HK-2 (cell line): Measurements from ENCODE around the gene KCNJ15.
"Not testable (repeated sequence)": the region's sequence is repeated elsewhere in the genome, so short reads cannot be mapped to it uniquely, and the experiment has no call there.

Experiments
- DNase-seq: peaks from one replicate; pipeline ENCODE4 v3.0.0-alpha.2; 2018; ENCODE audit not compliant: unreplicated experiment

The KCNJ15 gene

DNA sequence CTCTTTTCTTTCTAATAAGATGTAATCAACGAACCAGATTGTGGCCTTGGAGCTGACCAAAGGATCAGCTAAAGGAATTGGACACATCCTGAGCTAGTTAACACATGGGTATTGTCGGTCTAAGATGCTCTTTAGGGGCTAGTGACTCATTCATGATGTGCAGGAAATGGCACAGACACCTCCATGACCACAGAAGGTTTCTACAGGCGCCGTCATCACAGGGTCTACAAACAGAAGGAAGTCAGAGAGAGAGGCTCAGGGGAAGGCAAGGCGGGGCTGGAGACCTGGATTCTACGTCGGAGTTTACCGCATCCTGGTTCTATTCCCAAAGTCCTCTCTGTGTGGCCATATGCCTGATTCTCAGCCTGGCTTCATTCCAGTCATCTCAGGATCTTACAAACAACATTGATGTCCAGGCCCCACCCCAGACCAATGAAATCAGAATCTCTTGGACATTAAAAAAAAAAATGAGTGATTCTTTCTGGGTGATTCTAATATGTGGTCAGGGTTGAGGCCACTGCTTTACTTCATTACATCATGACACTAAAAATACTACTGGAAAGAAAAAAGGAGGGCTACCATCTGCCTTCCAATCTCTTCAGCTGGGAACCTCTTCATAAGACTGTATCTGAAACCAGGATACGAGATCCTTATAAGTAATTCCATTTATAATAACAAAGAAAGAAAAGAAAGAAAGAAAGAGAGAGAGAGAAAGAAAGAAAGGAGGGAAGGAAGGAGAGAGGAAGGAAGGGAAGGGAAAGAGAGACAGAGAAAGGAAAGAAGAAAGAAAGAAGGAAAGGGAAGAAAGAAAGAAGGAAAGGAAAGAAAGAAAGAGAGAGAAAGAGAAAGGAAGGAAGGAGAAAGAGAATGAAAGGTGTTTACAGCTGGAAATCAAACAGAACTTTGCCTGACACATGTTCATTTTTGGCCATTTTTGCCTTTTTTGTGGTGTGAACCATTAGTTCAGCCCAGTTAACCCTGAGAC is 11.6 kb upstream of the KCNJ15 start:
- DNase-seq = peak; percentile 75

DNA sequence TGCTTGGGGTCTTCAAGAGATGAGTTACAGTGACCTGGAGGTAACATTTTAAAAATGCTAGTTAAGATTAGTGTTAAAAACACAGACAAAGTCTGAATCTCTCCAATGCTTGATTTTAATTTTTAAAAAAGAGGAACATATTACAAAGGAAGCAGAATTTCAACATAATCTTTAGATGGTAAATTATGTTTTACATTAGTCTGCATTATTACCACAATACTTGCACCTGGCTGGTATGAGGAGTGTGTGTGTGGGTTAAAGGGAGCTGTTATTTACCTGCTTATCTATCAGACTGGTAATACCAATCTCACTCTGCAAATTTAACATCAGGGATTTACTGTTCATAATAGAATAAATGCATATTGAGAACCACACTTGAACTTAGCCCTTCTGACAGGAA is 10.3 kb upstream of the KCNJ15 start:
- DNase-seq = no peak

DNA sequence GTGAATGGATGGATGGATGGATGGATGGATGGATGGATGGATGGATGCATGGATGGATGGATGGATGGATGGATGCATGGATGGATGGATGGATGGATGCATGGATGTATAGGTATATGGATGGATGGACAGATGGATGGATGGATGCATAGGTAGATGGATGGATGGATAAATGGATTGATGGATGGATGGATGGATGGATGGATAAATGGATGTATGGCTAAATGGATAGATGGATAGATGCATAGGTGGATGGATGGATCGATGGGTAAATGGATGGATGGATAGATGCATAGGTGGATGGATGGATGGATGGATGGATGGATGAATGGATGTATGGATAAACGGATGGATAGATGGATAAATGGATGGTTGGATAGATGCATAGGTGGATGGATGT is 9.7 kb upstream of the KCNJ15 start:
- DNase-seq = not testable (repeated sequence)

DNA sequence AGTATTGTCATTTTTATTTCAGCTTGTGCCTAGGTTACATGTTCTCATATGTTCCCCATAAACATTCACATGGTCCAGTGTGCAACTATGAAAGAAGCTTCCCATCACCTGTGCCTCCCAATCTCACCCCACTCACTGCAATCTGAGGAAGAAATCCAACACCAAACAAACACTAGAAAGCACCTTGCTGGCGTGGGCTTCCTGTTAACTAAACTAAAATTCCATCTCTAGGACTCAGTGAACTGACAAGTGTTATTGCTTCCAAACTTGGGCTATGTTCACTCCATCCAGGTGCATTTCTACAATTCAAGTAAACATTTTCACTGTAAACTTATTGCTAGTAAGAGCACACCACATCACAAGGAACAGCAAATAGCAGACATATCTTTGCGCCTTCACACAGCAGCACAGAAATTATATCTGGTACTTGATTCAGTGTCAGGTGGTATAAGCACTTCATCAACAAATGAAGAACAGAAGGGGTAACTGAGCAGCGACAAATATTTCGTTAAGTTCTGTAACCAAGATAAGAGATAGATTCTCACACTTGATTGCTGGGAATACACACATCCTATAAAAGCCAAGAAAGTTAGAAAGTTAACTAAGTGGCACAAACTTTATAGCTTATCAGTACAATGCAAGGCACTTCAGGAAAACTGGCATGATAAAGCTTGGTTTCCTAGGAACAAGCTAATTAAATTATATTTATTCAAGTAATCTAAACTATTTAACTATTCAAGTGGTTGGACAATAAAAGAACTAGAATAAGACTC is 8.9 kb upstream of the KCNJ15 start:
- DNase-seq = no peak

DNA sequence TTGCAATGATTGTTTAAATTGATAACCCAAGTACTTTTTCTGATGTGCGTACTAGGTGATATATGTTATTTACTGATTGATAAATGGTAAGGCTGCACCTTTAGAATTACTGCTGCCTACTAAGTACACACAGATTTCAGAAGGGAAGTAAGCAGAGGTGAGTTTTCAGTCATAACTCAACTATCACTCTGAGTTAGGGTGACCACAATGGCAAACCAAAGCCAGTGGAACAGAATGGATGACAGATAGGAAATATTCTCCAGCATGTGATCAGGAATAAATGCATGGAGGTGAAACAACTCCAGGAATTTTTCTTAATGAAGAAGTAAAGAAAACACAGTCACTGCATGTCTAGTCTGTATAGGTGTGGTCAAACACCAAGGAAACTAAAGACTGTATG is 7.5 kb upstream of the KCNJ15 start:
- DNase-seq = no peak

DNA sequence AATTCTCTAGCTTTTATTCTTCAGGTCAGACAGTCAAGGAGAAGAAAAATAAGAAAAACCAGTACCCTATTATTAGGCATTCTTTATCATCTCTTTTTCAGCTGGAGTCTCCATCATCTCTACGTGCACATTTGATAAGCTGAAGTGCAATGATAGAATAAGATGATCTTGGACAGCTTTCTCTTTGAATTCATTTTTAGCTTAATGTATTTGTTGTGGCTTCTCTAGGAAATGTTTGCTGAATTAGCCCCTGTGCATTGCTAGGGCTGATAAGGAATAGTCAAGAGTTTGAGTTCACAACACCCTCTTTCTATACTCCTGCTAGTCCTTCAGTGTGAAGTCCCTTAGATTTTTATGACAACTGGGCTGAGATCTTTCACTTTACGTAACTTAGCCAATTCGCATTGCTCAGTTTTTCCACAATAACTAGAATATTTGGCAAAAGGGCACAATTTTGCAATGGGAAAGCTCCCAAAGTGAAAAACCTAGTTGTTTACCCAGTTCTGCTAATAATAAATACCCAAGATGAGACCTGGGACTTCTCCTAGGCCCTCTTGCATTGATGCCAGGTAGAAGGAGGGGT is 7.0 kb upstream of the KCNJ15 start:
- no peak for DNase-seq

DNA sequence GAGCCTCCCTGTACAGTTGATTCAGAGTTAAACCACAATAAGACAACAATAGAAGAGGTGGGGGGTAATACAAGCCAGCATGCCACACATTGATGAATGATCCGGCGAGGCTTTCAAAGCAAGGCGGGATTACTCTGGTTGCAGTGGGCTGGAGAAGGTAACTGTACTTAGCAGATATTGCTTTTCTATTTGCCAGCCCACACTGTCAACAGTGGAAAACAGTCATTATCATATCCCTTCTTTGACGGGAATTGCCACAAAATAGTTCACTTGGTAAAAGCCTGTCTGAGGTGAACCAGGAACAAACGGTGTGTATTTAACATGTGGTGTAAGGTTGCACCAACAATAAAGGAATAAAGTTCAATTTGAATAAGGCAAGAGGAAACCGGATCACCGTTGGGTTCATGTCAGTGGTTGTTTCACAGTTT is 5.8 kb upstream of the KCNJ15 start:
- no peak for DNase-seq

DNA sequence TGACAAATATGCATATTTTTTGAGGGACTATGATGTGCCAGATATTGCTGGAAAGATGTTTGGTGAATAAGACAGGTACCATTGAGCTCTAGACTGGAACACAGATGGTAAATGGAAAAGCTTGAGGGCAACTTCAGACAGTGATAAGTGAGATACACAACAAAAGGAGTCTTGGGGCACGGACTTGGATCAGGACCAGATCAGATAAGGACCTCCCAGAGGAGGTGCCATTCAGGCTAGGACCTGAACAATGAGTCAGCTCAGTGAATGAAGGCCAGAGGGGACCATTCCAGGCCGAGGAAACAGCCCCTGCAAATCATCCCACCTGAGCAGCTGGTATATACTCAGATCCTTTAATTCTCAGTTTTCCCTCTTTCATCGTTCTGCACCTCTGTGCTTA is 1.8 kb upstream of the KCNJ15 start:
- no peak for DNase-seq

DNA sequence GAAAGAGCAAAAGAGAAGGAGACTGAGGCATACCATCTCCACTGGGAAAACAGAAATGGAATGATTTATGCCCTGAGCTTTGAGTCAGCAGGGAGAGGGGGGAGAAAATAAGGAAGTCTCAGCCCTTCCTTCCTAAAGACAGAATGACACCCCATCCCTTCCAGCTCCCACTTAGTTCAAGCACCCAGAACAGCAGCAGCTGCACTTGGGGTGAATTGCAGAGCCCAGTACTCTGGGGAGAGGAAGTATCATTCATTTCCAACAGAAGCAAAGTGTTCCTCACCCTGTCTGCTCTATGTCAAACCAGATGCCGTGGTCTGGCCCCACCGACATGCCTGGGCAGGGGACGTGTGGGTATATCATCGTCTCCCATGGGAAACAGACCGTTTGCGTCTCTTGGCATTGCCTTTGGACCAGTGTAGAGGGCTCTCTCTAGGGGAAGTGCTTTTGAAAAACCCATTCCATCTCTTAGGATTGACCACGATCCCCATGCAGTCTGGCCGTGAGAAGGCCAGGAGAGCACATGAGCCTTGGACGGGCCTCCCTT is 1.1 kb upstream of the KCNJ15 start:
- DNase-seq = no peak

DNA sequence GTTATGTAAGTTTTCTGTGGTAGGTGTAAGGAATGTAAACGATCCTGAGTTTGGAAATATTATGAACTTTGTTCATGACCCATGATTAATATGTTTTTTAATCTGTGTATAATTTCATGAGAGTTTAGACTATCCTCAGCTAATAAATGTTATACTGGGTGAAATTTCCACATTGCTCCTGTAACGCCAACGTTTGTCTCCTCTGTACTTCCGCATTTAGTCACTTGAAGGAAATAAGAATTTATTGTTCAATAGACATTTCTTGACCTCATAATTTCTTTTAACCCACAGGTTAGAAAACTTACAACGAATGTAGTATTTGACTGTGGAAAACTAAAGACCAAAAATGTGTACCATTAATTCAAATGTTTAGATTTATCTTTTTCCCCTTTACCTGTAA is 876 bp downstream of the KCNJ15 start:
- no peak for DNase-seq

DNA sequence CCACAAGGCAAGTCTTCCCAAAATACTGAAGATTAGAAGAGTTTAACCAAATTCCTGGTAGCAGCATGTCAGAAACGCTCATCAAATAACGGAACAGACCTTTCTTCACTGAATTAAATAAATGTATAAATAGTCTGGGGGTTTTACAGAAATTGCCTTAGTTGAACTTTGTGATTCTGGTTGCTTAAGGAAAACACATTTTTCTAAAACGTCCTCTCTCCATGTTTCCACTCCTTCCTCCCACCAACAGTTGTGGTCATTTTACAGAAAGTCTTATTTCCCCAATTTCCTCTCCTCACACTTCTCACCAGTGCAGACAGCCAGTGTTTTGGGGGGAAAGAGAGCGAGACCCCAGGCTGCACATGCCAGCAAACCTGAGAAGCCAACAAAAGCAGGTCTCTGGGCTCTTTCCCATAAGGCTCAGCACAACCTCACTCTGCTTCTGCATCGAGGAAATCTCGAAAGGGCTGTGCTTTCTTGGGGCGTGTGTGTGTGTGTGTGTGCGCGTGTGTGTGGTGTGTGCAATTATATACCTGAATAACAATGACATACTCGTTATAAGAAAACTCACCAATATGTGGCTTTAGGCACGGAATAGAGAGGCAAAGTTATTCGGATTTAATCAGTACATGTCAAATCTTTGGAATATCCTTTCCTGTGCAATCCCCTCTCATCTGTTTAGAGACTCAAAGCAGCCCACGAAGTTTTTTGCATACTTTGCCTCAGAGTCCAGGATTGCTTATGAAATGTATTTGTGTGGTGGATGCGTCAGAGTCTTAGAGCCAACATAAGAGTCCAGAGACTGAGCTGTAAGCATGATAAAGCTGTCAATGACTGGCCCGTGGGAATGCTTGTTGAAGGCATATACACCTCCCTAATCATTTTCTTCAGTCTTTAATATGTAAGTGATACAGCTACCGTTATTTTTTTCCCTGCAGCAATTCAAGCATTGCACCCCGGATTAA is 2.0 kb downstream of the KCNJ15 start:
- DNase-seq = no peak

DNA sequence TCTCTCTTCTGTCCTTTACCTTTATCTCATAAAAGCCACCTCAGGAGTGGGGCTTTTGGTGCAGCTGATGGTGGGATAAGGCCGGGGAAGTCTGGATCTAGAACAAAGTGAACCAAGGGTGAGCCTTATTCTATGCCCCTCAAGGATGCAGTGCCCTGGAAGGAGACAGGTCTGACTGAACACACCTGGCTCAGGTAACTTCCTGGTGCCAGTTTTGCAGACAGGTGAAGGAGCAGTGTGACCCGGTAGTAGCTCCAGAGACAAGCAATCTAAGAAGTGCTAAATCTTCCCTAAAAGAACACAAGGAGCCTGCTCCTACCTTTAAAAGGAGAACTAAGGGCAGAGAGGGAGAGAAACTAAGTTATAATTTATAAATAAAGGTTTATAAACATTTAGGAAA is 2.9 kb downstream of the KCNJ15 start:
- DNase-seq = no peak

DNA sequence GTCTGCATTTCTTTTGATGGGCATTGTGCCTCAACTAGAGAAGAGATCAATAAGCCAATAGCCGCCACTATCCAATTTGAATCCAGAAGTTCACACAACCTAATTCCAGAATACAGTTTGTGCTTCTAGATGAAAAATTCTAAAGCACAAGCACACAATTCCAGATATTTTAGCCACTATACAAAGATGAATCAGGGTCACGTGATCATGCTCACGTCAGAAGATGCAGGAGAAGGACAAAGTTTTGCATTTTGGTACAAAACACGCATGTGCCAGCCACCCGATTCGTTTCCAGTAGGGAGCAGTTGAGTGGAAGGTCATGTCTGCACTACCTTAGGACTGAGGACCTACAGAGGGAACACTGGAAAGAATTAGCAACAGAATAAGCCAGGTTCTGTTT is 3.6 kb downstream of the KCNJ15 start:
- DNase-seq = no peak

DNA sequence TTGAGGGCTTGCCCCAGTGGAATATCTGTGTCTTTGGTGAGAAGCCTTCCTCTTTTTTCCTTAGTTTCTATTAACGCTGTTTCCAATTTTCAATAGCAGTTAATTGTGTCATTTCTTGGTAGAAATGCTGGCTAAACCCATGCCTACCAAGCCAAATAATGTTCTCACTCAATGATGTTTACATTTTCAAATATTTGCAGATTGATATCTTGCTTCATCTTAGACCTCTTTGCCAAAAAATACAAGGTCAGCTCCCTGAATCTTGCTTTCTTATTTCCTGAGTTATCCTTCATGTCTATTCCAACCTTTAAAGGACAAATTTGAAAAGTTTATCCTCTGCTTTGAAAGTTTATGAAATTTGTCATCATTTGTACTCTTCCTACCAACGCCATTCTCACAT is 5.1 kb downstream of the KCNJ15 start:
- DNase-seq = no peak

DNA sequence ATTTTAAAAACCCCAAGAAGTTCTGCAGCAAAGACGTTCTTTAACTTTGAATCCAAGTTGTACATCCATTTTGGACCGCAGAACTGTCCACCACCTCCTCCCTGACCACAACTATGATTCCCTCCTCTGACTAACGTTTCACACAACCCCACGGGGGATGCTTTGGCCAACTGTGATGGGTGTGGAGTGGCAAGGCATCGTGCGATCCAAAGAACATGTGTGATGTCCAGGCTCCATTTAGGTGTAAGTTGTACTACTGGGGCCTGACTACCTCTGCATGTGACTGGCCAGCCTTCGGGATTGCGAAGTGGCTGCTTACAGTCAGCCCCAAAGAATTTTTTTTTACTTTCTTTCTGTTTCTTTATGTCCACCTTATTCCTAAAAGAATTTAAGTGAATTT is 6.7 kb downstream of the KCNJ15 start:
- DNase-seq = peak; percentile 30

DNA sequence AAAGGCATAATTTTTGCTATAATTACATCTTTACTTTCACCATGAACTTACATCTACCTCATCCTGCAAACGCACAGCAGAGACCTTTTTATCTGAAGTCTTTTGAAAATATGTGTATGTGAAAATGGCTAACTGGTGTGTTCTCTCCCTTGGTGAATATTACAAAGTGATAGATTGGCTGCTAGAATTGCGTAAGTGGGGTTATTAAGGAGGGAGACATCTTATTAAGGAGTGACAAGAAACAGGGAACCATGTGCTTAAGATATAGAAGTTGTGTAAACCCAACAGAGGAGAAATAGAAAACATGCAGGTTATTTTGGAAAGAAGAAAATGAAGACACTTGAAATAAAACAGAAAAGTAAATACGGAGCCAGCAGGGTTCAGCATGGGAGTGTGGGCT is 7.8 kb downstream of the KCNJ15 start:
- DNase-seq = no peak

DNA sequence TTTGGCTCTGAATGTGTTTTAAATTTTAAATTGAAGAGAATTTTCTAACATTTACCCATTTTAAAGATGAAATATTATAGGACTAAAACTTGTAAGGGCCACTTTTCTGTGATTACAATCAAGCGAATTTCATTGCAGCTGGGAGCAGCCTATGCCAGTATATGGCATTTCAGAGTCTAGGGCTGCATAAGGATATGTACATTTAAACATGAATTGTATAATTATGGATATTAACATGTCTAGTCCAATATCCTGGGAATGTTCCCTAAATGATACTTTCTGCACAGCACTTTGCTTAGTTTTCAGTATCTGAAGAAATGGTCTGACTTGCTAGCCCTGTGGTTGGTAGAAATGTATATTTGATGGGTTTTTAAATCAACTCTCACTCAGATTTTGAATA is 8.4 kb downstream of the KCNJ15 start:
- DNase-seq = no peak

DNA sequence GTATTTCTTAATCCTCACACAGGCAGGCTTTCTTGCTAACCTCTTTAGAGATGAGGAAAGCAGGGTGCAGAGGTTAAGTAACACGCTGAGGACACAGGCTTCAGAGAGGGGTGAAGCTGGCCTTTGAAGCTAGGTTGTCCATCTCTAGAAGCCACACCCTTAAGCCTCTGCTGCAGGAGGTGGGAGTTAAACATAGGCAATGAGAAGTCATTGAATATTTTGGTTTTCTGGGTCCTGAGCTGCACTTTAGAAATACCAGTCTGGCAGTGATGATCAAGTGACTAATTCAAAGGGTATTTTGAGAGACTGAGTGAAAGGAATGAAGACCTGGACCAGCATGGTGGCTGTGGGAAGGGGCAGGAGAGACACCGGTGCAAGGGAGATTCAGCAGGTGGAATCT is 9.9 kb downstream of the KCNJ15 start:
- DNase-seq = no peak

DNA sequence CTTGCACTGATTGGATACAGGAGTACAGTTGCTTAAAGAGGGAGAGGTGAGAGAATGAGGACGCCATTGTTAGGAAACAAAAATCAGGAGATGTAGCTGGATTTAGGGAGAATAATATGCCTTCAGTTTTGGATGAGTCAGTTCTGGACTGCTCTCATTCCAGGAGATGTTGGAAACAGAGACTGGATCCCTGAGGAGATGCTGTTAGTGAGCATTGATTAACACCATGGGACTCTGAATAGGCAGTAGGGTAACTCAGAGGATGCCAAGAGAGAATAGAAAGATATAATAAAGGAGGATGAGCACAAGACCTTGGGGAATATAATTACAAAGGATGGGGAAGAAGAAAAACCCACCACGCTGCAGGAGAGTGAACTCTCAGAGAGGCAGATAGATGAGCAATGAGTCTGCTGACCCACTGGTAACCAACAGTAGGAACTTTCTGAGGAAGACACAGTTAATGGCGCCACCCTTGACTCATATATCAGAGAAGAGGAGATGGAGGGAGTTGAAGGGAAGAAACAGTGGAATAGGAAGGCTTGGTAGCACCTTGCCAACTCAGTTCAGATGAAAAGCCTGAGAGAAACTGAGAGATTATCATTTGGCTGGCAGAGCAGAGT is 10.5 kb downstream of the KCNJ15 start:
- no peak for DNase-seq

DNA sequence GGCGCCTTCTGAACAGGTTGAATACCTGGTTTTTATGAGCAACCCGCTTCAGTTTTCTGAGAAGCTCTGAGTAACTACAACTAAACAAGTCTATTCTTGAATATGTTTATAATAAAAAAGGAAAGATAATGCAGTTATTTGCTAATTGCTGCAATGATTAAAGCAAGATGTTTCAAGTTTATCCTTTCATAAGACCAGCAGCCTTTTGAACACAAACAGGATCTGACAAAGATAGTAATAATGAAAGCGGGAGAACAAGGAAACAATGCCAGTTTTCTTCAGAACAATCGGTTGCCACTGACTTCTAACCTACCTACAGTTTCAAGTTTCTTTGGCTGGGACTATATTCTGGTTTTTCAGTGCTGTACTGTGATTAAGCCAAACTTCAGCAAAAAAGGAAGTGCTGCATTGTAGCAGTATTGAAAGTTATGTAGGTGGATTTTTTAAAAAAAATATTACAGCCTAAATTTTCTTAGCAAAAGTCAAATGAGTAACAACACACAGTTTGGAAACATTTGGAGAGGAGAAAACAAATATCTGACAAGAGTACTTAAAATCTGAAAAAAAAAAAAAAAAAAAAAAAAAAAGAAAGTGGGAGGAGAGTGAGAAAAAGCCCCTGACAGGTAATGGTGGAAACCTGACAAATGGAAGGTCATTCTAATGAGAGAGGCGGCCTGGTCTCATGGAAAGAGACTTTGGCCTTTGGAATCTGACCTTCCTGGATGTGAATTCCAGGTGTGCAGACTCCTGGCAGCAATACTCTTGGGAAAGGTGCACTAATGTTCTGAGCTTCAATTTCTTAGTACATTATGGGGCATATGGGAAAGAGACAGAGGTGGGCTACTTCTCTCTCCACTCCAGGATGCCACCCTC is 11.4 kb downstream of the KCNJ15 start:
- DNase-seq = no peak
